Activated CD4-positive, alpha-beta T cell treated with anti-CD3 and anti-CD28 coated beads for 4 hours (primary cell): Measurements from ENCODE around the gene P2RY14.

Experiments used
- DNase-seq, 2 donors: peaks; one replicate each; pipeline ENCODE4 v3.0.0-alpha.2; 2020

The P2RY14 gene

GRCh38 chr3:151278230-151278629 is at the start of gene P2RY14:
Gene P2RY14 (minus strand): TSS chr3:151278542. CDS start chr3:151214316, 64,226 bp downstream.
- no peak for DNase-seq

DNA sequence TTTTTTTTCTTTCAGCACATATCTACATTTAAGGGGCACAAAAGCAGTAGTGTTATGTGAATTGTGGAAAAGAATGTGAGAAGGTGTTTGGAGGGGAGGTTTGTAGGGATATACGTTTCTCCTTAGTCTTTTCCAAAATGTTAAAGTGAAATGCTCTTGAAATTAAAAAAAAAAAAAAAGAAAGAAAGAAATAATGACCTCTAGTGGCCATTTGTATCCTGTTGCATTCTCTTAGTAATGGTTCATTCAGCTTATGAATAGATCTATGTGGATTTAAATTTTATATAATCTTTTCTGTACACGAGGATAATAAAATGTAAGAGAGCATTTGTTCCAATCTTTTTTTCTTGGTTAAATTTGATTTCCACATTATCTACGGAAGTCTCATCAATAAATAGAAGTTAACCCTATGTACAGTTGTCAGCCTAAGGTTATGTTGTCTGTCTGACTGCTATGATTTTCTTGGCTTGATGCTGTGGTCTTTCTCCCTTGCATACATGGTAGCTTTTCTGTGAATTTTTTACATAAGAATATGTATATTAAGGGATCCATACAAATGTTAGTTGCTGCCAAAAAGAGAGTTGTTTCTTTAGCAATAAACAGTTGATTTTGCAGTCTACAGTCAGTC is 49.3 kb upstream of the P2RY14 start:
- DNase-seq, result no peak

GRCh38 chr3:151322511-151322910 is 44.2 kb upstream of the P2RY14 start:
- DNase-seq, result no peak

DNA sequence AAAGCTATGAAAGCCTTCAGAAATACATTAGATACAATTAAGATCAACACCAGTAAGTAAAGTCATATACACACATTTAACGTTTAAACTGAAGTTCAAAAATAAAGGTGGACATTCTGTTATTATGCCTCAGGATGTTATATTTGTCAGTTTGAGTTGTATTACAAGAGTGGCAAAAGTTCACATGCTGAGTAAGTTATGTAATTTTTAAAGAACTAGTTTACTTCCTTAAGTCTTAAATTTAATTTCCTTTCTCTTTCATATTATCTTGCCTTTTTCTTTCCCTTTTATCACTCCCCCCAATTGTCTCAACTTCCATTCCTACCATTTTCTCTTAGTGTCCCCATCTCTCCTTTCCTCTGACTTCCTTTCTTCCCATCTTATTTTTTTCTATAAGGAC is 43.2 kb upstream of the P2RY14 start:
- DNase-seq, result no peak

- no peak for DNase-seq
These were observed 41.8 kb upstream of the P2RY14 start for GRCh38 chr3:151320131-151320530.

DNA sequence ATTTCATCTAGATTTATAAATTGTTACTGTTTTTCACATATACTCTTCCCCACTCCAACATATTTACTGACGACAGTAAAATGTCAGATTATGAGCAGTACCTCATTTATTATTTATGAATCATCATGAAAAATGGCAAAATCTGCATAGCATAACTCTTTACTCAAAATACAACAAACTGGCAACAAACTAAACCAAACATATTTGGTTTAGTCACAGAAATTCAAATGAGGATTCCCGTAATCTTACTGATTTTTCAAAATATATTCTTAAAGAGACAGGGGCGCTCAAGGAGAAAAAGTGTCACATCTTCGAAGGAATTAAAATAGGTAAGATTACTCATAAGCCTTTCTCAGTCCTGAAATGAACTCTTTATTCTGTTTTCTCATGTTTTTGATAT is 41.3 kb upstream of the P2RY14 start:
- DNase-seq, result no peak

- DNase-seq, result no peak
These were observed 40.6 kb upstream of the P2RY14 start for GRCh38 chr3:151318991-151319390.

- DNase-seq, result no peak
These were observed 40.0 kb upstream of the P2RY14 start for GRCh38 chr3:151318313-151318712.

DNA sequence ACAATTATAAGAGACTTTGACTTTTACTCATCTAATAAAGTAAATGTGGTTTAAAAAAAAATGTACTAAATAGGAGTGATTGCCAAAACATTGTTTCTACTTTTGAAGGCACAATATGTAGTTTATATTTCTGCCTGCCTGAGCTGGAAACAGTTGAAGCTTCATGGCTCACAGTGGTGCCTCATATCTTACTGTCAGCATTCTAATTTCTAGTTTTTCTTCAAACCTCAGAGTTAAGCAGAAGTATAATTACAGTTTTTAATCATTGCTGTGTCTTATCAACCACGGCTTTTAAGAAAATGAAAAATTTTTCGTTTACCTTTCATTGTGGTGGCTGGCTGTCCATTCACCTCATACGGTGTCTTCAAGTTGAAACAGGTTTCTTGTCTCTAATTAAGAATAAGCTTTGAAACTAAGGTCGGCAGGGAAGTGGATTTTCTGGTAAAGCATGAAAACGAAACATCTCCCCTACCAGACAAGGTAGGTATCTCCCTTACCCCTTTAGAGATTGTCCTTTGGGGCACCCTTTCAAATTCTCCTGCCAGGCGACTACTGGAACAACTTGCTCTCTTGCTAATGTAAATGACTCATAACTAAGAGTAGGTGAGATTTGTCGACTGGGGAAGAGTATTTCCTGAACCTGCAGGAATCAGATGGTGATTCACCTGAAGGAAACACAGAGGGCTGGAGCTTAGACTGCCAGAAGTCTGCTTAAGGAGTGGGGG is 38.1 kb upstream of the P2RY14 start, which contains the start of gene GPR87:
TSS of gene GPR87 (minus strand) at position 554 of the 725 bp plus-strand sequence. CDS start 16,720 bp downstream, outside the sequence.
- DNase-seq, result no peak

GRCh38 chr3:151315846-151316245 is 37.5 kb upstream of the P2RY14 start:
- no peak for DNase-seq

DNA sequence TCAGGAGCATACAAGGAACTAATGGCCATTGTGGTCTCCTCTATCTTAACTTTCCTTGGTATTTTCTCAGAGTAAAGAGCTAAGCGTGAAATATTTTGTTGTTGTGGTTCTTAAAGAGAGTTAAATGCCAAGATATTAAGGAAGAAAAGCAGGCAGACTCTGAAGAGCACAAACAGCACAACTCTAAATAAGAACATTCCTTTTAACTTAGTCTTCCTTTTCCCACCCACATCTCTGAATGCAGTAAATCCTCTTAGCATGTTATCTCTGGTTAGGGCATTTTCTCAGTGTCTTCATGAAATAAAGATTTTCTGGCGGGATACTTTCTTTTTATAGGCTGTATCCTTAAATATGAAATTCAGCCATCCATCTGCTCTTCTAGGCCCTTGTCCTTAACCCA is 36.8 kb upstream of the P2RY14 start:
- no peak for DNase-seq

- no peak for DNase-seq
These were observed 36.3 kb upstream of the P2RY14 start for GRCh38 chr3:151314593-151314992.

- no peak for DNase-seq
These were observed 35.8 kb upstream of the P2RY14 start for GRCh38 chr3:151314137-151314536.

DNA sequence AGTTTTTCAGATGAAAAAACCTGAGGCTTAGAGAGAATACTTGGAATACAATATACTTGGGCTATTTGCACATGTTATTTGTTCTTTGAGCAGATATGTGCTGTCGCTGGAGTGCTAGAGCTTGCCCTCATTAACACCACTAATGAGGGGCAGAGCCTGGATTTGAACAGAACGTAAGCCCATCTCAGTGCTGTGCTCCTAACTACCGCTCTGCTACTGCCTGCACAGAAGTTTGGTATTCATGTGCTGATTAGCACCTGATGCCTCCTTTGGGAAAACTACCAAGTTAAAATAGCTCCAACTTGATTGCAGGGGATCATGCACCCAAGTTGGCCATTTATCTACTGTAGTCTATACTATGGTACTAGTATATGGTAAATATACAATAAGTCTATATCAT is 34.6 kb upstream of the P2RY14 start:
- no peak for DNase-seq

DNA sequence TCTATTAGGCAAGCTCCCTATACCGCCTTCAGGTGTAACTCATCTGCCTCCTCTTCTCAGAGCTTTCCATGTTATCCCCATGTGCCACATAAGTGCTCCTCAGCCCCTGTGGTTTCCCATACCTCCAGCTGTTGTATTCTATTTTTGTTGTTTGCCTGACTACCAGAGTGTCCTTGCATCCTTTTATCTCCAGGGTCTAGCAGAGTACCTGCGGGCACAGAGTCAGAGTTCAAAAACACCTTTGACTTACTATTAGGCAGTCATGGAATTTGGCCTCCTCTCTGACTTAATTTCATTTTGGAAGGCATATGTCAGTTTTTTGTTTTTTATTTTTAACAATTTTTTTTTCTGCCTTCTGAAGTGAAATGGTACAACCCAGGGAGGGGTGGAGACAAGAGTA is 31.2 kb upstream of the P2RY14 start:
- no peak for DNase-seq

DNA sequence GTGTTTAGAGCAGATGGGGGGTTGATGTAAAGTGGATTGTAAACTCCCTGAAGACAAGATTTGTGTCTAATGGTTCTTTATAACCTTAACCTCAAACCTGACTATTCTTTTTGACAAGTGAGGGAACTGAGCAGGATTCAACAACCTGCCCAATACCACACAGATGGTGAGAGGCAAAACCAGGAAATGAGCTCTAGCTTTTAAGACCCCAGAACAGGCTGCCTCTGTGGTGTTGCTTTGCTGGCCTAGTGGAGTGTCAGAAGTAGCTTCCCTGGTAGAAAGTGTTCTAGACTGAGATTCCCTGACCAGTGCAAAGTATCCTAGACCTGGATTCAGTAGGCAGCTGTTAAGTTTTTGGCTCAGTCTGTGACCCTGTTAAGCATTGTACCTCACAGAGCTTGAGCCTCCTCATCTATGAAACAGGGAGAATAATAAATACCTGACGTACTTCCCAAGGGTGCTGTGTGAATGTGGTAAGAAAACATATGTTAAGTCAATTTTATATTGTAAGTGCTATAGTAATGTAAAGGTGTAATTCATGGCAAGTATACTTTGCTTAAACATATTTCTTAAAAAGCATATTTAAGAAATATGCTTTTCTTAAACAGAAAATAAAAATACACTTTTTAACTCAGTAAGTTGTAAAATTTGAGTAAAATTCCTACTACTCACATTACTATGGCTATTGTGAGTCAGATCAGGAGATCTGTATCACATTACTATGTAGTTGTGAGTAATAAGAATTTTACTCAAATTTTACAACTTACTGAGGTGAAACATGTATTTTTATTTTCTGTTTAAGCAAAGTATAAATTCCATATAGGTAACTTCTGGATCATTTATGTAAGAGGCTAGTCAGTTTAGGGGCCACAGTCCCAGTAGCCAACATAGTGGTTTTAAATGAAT is 29.5 kb upstream of the P2RY14 start:
- DNase-seq, result no peak

DNA sequence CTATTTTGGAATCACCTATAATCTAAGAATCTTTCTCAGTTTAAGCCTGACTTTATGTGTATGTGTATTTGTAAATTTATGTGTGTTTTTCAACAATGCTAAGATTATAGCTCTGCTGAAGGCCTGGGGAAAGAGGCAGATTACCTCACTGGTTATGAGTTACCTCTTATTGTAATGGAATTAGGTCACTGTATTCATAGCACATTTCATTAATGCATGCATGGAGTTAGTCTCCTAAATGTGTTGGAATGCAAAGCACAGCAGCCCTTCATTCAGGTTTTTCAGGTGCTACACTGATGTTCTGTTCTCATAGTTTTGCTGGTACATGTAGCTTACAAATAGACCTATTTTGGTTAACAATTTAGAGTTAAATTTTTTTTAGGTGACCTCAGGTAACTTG is 28.8 kb upstream of the P2RY14 start:
- DNase-seq, result no peak

DNA sequence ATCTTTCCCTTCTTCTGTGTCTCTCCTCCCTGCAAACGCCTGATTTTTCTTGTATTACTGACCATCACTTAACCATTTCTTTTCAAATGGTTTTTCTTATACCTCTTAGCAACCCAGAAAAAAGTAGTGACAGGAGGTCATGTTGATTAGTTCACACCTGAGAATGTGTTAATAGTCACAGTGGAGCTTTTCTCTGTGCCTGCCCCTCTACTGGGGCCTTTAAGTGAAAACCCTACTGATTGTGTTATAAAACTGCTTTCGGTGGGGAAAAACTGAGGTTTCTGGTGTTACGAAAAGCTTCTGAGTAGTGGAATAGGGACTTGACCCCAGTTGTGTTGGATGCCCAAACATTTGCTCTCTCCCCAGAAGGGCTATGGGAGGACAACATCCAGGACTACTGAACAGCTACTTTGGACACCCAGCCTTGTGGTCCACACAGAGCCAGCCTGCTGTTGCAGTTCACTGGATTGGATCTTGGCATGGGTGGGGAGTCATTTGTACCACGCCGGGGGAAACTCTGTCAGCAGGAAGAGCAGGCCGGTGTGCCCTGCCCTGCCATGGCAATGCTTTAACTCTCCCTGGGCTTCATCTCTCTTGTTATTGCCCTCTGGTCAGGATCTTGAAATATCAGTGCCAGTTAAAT is 27.9 kb upstream of the P2RY14 start:
- DNase-seq, result no peak

GRCh38 chr3:151305775-151306151 is 27.4 kb upstream of the P2RY14 start:
- DNase-seq, result no peak

- peak in 1 of 2 donors; percentile 9 for DNase-seq
These were observed 26.9 kb upstream of the P2RY14 start for GRCh38 chr3:151305060-151305774.

DNA sequence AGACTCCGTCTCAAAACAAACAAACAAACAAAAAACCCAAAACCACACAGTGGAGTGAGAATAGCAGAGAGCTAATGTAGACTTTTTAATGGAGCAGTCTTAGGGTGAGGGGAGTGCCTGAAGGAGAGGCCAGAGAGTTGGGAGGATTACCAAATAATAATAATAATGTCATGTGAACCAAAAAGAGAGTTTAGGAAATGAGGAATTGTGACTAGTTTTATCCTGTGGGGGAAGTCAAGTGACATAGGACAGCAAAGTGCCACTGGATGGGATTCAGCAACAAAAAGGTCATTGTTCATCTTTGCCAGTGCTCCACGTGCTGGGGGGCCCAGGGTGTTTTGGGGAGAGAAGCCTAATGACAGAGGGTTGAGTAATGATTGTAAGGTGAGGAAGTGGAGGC is 25.4 kb upstream of the P2RY14 start:
- DNase-seq, result no peak

DNA sequence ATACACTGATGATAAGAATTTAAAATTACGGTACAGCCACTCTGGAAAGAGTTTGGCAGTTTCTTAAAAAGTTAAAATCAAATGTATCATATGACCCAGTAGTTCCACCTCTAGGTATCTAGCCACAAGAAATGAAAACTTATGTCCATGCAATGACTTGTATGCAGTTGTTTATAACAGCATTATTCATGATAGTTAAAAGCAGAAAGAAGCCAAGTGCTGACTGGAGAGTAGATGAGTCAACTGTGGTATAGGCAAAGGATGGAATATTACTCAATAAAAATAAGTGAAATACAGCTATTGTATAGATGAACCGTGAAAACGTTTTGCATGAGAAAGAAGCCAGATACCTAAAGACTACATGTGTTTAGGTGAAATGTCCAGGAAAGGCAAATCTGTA is 23.4 kb upstream of the P2RY14 start:
- no peak for DNase-seq
